H1 (cell line): Measurements from ENCODE around the gene KLHL41. TPM values are rescaled to one million over a fixed set of nuclear protein-coding genes. Genes with fewer than 3 reads are reported as not detected.

Experiments
- CTCF ChIA-PET: fragments of 300-600 bp; sonication (Branson Sonifier 250); formaldehyde crosslinking; loops from one replicate; lab custom pipeline; 2021; ENCODE audit not compliant: partially characterized antibody; lab: Charles Lee
- POLR2A ChIA-PET: fragments of 300-600 bp; sonication (Branson Sonifier 250); formaldehyde crosslinking; loops from one replicate; lab custom pipeline; 2021; ENCODE audit warnings: inconsistent platforms; ENCODE audit not compliant: partially characterized antibody; lab: Charles Lee
- DNase-seq, 2 experiments: peaks; one replicate each; pipeline versions ENCODE4 v3.0.0 to v3.0.0-alpha.2; 2010 to 2022; ENCODE audit warnings: low spot score in 2 of 2, low read depth in 1 of 2, mixed read lengths in 1 of 2
- FAIRE-seq: peaks from 2 replicates; lab custom pipeline; 2011; peaks lifted over from hg19 to GRCh38; lab: Jason Lieb, UNC
- H2AFZ ChIP-seq: 2 replicates; pipeline ENCODE4 v1.8.1; 2012; ENCODE audit warnings: low read length, inconsistent platforms
- H2AK5ac ChIP-seq: 2 replicates; pipeline ENCODE4 v1.6.1; 2013; ENCODE audit warnings: low read depth, low read length
- H2BK120ac ChIP-seq: replicated peaks from 2 replicates; pipeline ENCODE3; 2013; ENCODE audit warnings: low read depth, low read length, inconsistent platforms
- H2BK12ac ChIP-seq: 2 replicates; pipeline ENCODE4 v1.6.1; 2013; ENCODE audit warnings: low read depth, low read length
- H2BK15ac ChIP-seq: 2 replicates; pipeline ENCODE4 v1.6.1; 2013; ENCODE audit warnings: low read length
- H2BK20ac ChIP-seq: 2 replicates; pipeline ENCODE4 v1.6.1; 2013; ENCODE audit warnings: low read length
- H2BK5ac ChIP-seq: 2 replicates; pipeline ENCODE4 v1.6.1; 2013; ENCODE audit warnings: low read depth, low read length
- H3K14ac ChIP-seq: 2 replicates; pipeline ENCODE4 v1.6.1; 2013; ENCODE audit warnings: inconsistent platforms; ENCODE audit not compliant: insufficient read length
- H3K18ac ChIP-seq: 2 replicates; pipeline ENCODE4 v1.6.1; 2013; ENCODE audit warnings: low read length; ENCODE audit errors: extremely low read depth
- H3K23ac ChIP-seq: 2 replicates; pipeline ENCODE4 v1.6.1; 2013; ENCODE audit warnings: inconsistent platforms; ENCODE audit not compliant: insufficient read length
- H3K23me2 ChIP-seq: 2 replicates; pipeline ENCODE4 v1.6.1; 2013; ENCODE audit warnings: low read depth, low read length
- H3K27ac ChIP-seq: 2 replicates; pipeline ENCODE4 v1.6.1; 2011; ENCODE audit warnings: low read depth, low read length, inconsistent platforms
- H3K27me3 ChIP-seq, 4 experiments: replicated peaks in 1 of 4; 1 replicate in 1 of 4; 2 replicates in 3 of 4; pipeline versions ENCODE4 v1.6.1 to v1.8.1; 2011 to 2013; ENCODE audit warnings: low read length in 3 of 4, mild to moderate bottlenecking in 3 of 4, inconsistent platforms in 2 of 4, mixed read lengths in 2 of 4, moderate library complexity in 1 of 4; ENCODE audit not compliant: control insufficient read depth in 3 of 4, insufficient read depth in 3 of 4; ENCODE audit errors: extremely low read depth in 1 of 4
- H3K36me3 ChIP-seq, 4 experiments: 2 replicates each; pipeline versions ENCODE4 v1.6.1 to v1.8.1; 2011 to 2013; ENCODE audit warnings: mild to moderate bottlenecking in 4 of 4, low read length in 3 of 4, moderate library complexity in 2 of 4, control low read depth in 1 of 4, inconsistent platforms in 1 of 4; ENCODE audit not compliant: insufficient read depth in 4 of 4, control insufficient read depth in 2 of 4
- H3K4ac ChIP-seq: replicated peaks from 2 replicates; pipeline ENCODE3; 2013; ENCODE audit warnings: low read length, low read depth, mixed read lengths, inconsistent platforms; ENCODE audit not compliant: insufficient read length
- H3K4me1 ChIP-seq, 4 experiments: replicated peaks in 1 of 4; 1 replicate in 1 of 4; 2 replicates in 3 of 4; pipeline versions ENCODE4 v1.6.1 to v1.8.1; 2011 to 2013; ENCODE audit warnings: low read length in 3 of 4, inconsistent platforms in 2 of 4, mixed read lengths in 1 of 4; ENCODE audit not compliant: insufficient read depth in 4 of 4, control insufficient read depth in 3 of 4
- H3K4me2 ChIP-seq, 2 experiments: 2 replicates each; pipeline versions ENCODE4 v1.6.1 to v1.8.1; 2011 to 2013; ENCODE audit warnings: low read depth in 2 of 2, low read length in 2 of 2, control low read depth in 1 of 2, inconsistent platforms in 1 of 2, mild to moderate bottlenecking in 1 of 2; ENCODE audit not compliant: insufficient read depth in 1 of 2
- H3K4me3 ChIP-seq, 4 experiments: fragments of 200-600, 300-600 bp in 1 of 4; sonication (generic), shearing (Covaris generic), sonication (Bioruptor Twin) in 1 of 4; 2 replicates each; pipeline versions ENCODE4 v1.5.1 to v1.8.1; 2011 to 2016; ENCODE audit warnings: low read length in 4 of 4, low read depth in 3 of 4, control low read depth in 2 of 4, inconsistent platforms in 2 of 4, mild to moderate bottlenecking in 2 of 4, mixed read lengths in 1 of 4, moderate library complexity in 1 of 4; ENCODE audit not compliant: insufficient read depth in 2 of 4; ENCODE audit errors: extremely low read depth in 1 of 4
- H3K56ac ChIP-seq: replicated peaks from 2 replicates; pipeline ENCODE3; 2013; ENCODE audit warnings: low read depth, mild to moderate bottlenecking, mixed read lengths, low read length, inconsistent platforms; ENCODE audit not compliant: insufficient read length
- H3K79me1 ChIP-seq: 2 replicates; pipeline ENCODE4 v1.6.1; 2013; ENCODE audit warnings: low read depth, low read length, control low read depth
- H3K79me2 ChIP-seq, 2 experiments: 2 replicates each; pipeline versions ENCODE4 v1.6.1 to v1.8.1; 2012 to 2013; ENCODE audit warnings: low read length in 2 of 2, mild to moderate bottlenecking in 2 of 2, inconsistent platforms in 1 of 2; ENCODE audit not compliant: insufficient read depth in 2 of 2, control insufficient read depth in 1 of 2
- H3K9ac ChIP-seq, 4 experiments: replicated peaks in 1 of 4; 1 replicate in 1 of 4; 2 replicates in 3 of 4; pipeline versions ENCODE4 v1.6.1 to v1.8.1; 2011 to 2013; ENCODE audit warnings: low read depth in 3 of 4, low read length in 3 of 4, control low read depth in 2 of 4, mild to moderate bottlenecking in 2 of 4, moderate library complexity in 2 of 4, inconsistent platforms in 1 of 4; ENCODE audit errors: extremely low read depth in 1 of 4
- H3K9me3 ChIP-seq, 2 experiments: 2 replicates each; pipeline versions ENCODE4 v1.6.1 to v1.8.1; 2012 to 2013; ENCODE audit warnings: mild to moderate bottlenecking in 2 of 2, moderate library complexity in 2 of 2, control low read depth in 1 of 2, inconsistent platforms in 1 of 2, low read depth in 1 of 2, low read length in 1 of 2, mixed read lengths in 1 of 2; ENCODE audit not compliant: insufficient read depth in 2 of 2
- H4K20me1 ChIP-seq, 2 experiments: replicated peaks in 1 of 2; 2 replicates each; pipeline versions ENCODE3 to v1.8.1; 2011 to 2013; ENCODE audit warnings: inconsistent platforms in 2 of 2, low read length in 2 of 2, mild to moderate bottlenecking in 1 of 2; ENCODE audit not compliant: insufficient read depth in 2 of 2, control insufficient read depth in 1 of 2
- H4K5ac ChIP-seq: 2 replicates; pipeline ENCODE4 v1.6.1; 2013; ENCODE audit warnings: low read length, low read depth, mixed read lengths, inconsistent platforms; ENCODE audit not compliant: insufficient read length
- H4K8ac ChIP-seq: 2 replicates; pipeline ENCODE4 v1.8.0; 2013; ENCODE audit warnings: mild to moderate bottlenecking, moderate library complexity, low read length, inconsistent platforms; ENCODE audit not compliant: insufficient read depth; ENCODE audit errors: extremely low read depth
- H4K91ac ChIP-seq: replicated peaks from 2 replicates; pipeline ENCODE3; 2013; ENCODE audit warnings: low read length, mixed read lengths, inconsistent platforms; ENCODE audit not compliant: insufficient read length
- ATF3 ChIP-seq: IDR thresholded peaks from 2 replicates; pipeline ENCODE4 v1.6.1; 2011; ENCODE audit warnings: low read depth, mild to moderate bottlenecking, low read length; ENCODE audit not compliant: insufficient read depth
- BRCA1 ChIP-seq: IDR thresholded peaks from 2 replicates; pipeline ENCODE4 v1.6.1; 2012; ENCODE audit warnings: low read depth, low read length, improper control_type of control experiment
- CREB1 ChIP-seq: IDR thresholded peaks from 2 replicates; pipeline ENCODE4 v1.6.1; 2012; ENCODE audit warnings: inconsistent platforms
- CTCF ChIP-seq, 3 experiments: IDR thresholded peaks; 1 replicate in 2 of 3; 2 replicates in 1 of 3; pipeline versions ENCODE4 v1.5.1 to v1.6.1; 2011; ENCODE audit warnings: low read length in 3 of 3, mild to moderate bottlenecking in 3 of 3, inconsistent platforms in 2 of 3, low read depth in 1 of 3, moderate library complexity in 1 of 3; ENCODE audit not compliant: insufficient read depth in 1 of 3; ENCODE audit errors: control extremely low read depth in 1 of 3
- HDAC2 ChIP-seq, 2 experiments: fragments of 300-600 bp in 1 of 2; sonication (generic) in 1 of 2; IDR thresholded peaks; 2 replicates each; pipeline ENCODE4 v1.6.1; 2011 to 2012; ENCODE audit warnings: low read depth in 2 of 2, low read length in 2 of 2, mild to moderate bottlenecking in 2 of 2, moderate library complexity in 2 of 2, borderline replicate concordance in 1 of 2, inconsistent platforms in 1 of 2
- KDM1A ChIP-seq: fragments of 200-600, 300-600 bp; sonication (generic); IDR thresholded peaks from 2 replicates; pipeline ENCODE4 v1.7.1; 2016; ENCODE audit warnings: mild to moderate bottlenecking, low read length, borderline replicate concordance
- KDM5A ChIP-seq: fragments of 200-600 bp; IDR thresholded peaks from 2 replicates; pipeline ENCODE4 v1.7.1; 2012; ENCODE audit warnings: mild to moderate bottlenecking, low read length, inconsistent platforms, mixed read lengths
- RAD21 ChIP-seq, 2 experiments: IDR thresholded peaks in 1 of 2; conservative IDR thresholded peaks in 1 of 2; 2 replicates each; pipeline ENCODE4 v1.6.1; 2011; ENCODE audit warnings: low read depth in 2 of 2, low read length in 2 of 2, improper control_type of control experiment in 1 of 2, inconsistent platforms in 1 of 2, mild to moderate bottlenecking in 1 of 2, moderate library complexity in 1 of 2
- RBBP5 ChIP-seq: IDR thresholded peaks from 2 replicates; pipeline ENCODE4 v1.7.1; 2012; ENCODE audit warnings: low read depth, mild to moderate bottlenecking, inconsistent platforms, low read length, moderate library complexity, borderline replicate concordance
- SIX5 ChIP-seq: IDR thresholded peaks from 2 replicates; pipeline ENCODE4 v1.6.1; 2011; ENCODE audit warnings: mild to moderate bottlenecking, low read depth, low read length
- TBP ChIP-seq: IDR thresholded peaks from 2 replicates; pipeline ENCODE4 v1.6.1; 2011; ENCODE audit warnings: low read depth, low read length, improper control_type of control experiment
- WGBS, 2 experiments: shearing (Covaris generic) in 1 of 2; methylation state at CpG; one replicate each; pipeline versions ENCODE4 v1.1.6 to v1.1.7; 2013 to 2015; ENCODE audit warnings: low lambda C conversion rate in 2 of 2, mixed read lengths in 2 of 2, inconsistent platforms in 1 of 2, low coverage in 1 of 2, missing lambda C conversion rate in 1 of 2; ENCODE audit not compliant: insufficient replicate concordance in 2 of 2, insufficient coverage in 1 of 2, insufficient read length in 1 of 2; ENCODE audit errors: extremely low coverage in 1 of 2, missing lambda C conversion rate in 1 of 2; 5-methylcytosine and 5-hydroxymethylcytosine counted together
- polyA plus RNA-seq, 7 experiments: library from polyadenylated mRNA; depleted of rRNA in 3 of 7; stranded (reverse) in 5 of 7; unstranded in 2 of 7; fragments of >200 nt in 5 of 7; fragments of 200-250 nt in 2 of 7; gene quantifications; 1 replicate in 5 of 7; 2 replicates in 1 of 7; 4 replicates in 1 of 7; pipeline versions ENCODE4 v1.2.1 to v1.2.3, GENCODE V29; 2011 to 2013; ENCODE audit warnings: missing spikeins in 2 of 7, mixed read lengths in 2 of 7
- total RNA-seq: library from RNA; stranded (reverse); fragmentation: NEBNext Ultra II Directional; extraction: Animal tissue kit (Norgen Biotek cat#: 25700); gene quantifications from 2 replicates; pipeline ENCODE4 v1.2.1, GENCODE V29; 2021

Gene KLHL41
- total and polyA plus RNA-seq, 2 of the 8 experiments (the other 6 are each of a cell fraction or from before 2014, with no cell fraction given): not detected

GRCh38 chr2:169504651-169505050 lies 4.9 kb upstream of the KLHL41 start:
- Histone ChIP-seq H3K14ac (no peak overlapping the region), H3K18ac (no peak overlapping the region), H2BK20ac (no peak overlapping the region), H3K9ac (no peak overlapping the region), H2AFZ (no peak overlapping the region), H2BK120ac (no peak overlapping the region), H3K4me1 (peaks cover 0 to 2% (median 0%) of the 10 kb centered on the region in 4 experiments; a peak in 1 of 7 replicates), H2BK5ac (no peak overlapping the region), H3K4me2 (no peak overlapping the region), H2BK15ac (no peak overlapping the region), H4K5ac (no peak overlapping the region), H3K79me2 (no peaks in the 10 kb centered on the region), H3K4me3 (no peak overlapping the region), H4K8ac (no peak overlapping the region), H3K23me2 (no peaks in the 10 kb centered on the region), H3K9me3 (peaks cover 0 to 12% of the 10 kb centered on the region in 2 experiments; a peak in 1 of 4 replicates), H3K36me3 (no peaks in the 10 kb centered on the region; a peak in 1 of 8 replicates), H2AK5ac (no peak overlapping the region), H4K20me1 (no peaks in the 10 kb centered on the region), H3K56ac (no peak overlapping the region), H3K79me1 (no peaks in the 10 kb centered on the region), H3K27me3 (no peaks in the 10 kb centered on the region), H3K27ac (no peak overlapping the region), H3K23ac (no peak overlapping the region), H4K91ac (no peak overlapping the region), H2BK12ac (no peak overlapping the region), H3K4ac (no peak overlapping the region)
- FAIRE-seq (no peak), DNase-seq (no peak)
- POLR2A ChIA-PET: no interaction called here
- WGBS, 2 experiments: 95% methylated on average over 16 of the region's 19 CpGs; no CpG with 5 or more reads in 1 of the 2 experiments
- CTCF ChIA-PET: no interaction called here
- TF ChIP-seq RAD21 (IDR thresholded peaks at IDR 0.05 in 1 of 2, conservative IDR thresholded peaks at IDR 0.05 in 1 of 2; ENCODE audit: low read depth in 2 of 2, low read length in 2 of 2) (no peak), KDM1A (no peak), ATF3 (no peak), RBBP5 (no peak), BRCA1 (no peak), TBP (no peak), KDM5A (no peak), CREB1 (no peak), SIX5 (no peak), HDAC2 (IDR thresholded peaks at IDR 0.05; ENCODE audit: borderline replicate concordance in 1 of 2, low read depth in 2 of 2, low read length in 2 of 2) (no peak), CTCF (IDR thresholded peaks at IDR 0.05; ENCODE audit: control extremely low read depth in 1 of 3, insufficient read depth in 1 of 3, low read depth in 1 of 3, low read length in 3 of 3) (no peak)
